Measurements from ENCODE around the gene NPRL2. TPM values are rescaled to one million over a fixed set of nuclear protein-coding genes. Genes with fewer than 3 reads are reported as not detected.

NPRL2 gene
- total and polyA plus RNA-seq, 2 of the 13 experiments (the other 11 are each of a cell fraction or from before 2014, with no cell fraction given), result 30.6 to 51.4 TPM

DNA sequence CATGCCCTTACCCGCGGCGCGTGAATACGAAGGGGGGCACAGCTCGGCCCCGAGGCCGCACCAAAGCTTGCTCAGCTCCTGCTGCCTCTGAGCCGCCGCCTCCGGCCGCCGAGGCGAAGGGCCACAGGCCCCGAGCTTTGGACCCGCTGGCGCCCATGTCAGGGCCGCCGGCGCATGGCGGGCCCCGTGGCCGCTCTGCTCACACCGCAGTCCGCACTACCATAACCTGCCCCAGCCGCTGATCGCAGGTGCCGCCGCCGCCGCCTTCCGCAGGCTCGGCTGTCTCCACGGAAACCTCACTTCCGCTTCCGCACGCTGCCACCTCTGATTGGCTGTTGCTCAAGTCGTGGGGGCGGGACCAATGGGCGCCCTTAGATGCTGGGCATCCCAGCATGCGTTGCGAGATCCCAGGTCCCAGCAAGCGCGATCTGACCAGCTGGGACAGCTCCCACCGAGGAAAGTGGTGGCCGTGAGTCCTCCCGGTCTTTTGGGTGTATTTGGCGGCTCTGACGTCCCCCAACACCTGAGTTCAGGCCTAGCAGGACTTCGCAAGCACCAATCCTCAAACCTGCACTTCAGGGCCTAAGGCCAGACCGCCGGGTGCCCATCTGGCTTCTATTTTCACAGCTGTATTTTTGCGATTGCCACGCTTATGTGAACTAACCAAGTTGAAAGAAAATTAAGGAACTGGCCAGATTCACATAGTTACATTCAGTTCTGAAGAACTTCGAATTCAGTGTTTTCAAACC lies 22.5 kb downstream of the NPRL2 start, which contains the start of gene TUSC2 (continued):
- TF ChIP-seq MNT (IDR thresholded peaks at IDR 0.05) (peak; percentile 46), FIP1L1 (IDR thresholded peaks at IDR 0.05; ENCODE audit: borderline replicate concordance, insufficient read depth, low read depth, low read length) (0 out of 2 replicates have a peak, but pooled peaks have one; percentile 61), MEIS1 (CRISPR knock-in tag; IDR thresholded peaks at IDR 0.05; ENCODE audit: borderline replicate concordance) (0 out of 2 replicates have a peak, but pooled peaks have one; percentile 24), ATF4 (CRISPR knock-in tag; IDR thresholded peaks at IDR 0.05) (0 out of 4 replicates have a peak, but pooled peaks of 1 of the 2 experiments have one; percentile 11), GATAD2A (CRISPR knock-in tag; IDR thresholded peaks at IDR 0.05) (0 out of 2 replicates have a peak, but pooled peaks have one; percentile 14), ZNF790 (CRISPR knock-in tag; IDR thresholded peaks at IDR 0.05; ENCODE audit: borderline replicate concordance) (0 out of 2 replicates have a peak, but pooled peaks have one; percentile 47), RFX5 (IDR thresholded peaks at IDR 0.05; ENCODE audit: low read depth, low read length) (peak; percentile 38; the same call in 1 of the 2 replicates), CEBPB (IDR thresholded peaks at IDR 0.05; ENCODE audit: borderline replicate concordance, low read depth, low read length) (peak; percentile 59; the same call in 1 of the 2 replicates), ESRRA (CRISPR knock-in tag; IDR thresholded peaks at IDR 0.05; ENCODE audit: low read depth) (no peak; the same call in 1 of the 2 replicates), PAX8 (CRISPR knock-in tag; IDR thresholded peaks at IDR 0.05; ENCODE audit: borderline replicate concordance) (0 out of 2 replicates have a peak, but pooled peaks have one; percentile 58), MEIS2 (CRISPR knock-in tag; IDR thresholded peaks at IDR 0.05) (peak; percentile 54; the same call in 1 of the 2 replicates), NKX3-1 (CRISPR knock-in tag; IDR thresholded peaks at IDR 0.05) (peak; percentile 39; the same call in 1 of the 2 replicates), ZBTB3 (CRISPR knock-in tag; IDR thresholded peaks at IDR 0.05; ENCODE audit: borderline replicate concordance, low read depth) (no peak), THAP9 (CRISPR knock-in tag; IDR thresholded peaks at IDR 0.05; ENCODE audit: borderline replicate concordance) (peak; percentile 27; the same call in 1 of the 2 replicates)
- TF ChIP-seq, protein P1, sequence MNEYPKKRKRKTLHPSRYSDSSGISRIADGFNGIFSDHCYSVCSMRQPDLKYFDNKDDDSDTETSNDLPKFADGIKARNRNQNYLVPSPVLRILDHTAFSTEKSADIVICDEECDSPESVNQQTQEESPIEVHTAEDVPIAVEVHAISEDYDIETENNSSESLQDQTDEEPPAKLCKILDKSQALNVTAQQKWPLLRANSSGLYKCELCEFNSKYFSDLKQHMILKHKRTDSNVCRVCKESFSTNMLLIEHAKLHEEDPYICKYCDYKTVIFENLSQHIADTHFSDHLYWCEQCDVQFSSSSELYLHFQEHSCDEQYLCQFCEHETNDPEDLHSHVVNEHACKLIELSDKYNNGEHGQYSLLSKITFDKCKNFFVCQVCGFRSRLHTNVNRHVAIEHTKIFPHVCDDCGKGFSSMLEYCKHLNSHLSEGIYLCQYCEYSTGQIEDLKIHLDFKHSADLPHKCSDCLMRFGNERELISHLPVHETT (CRISPR knock-in tag; conservative IDR thresholded peaks at IDR 0.05), result 0 out of 2 replicates have a peak, but pooled peaks have one; percentile 33
- TF ChIP-seq, protein P2, sequence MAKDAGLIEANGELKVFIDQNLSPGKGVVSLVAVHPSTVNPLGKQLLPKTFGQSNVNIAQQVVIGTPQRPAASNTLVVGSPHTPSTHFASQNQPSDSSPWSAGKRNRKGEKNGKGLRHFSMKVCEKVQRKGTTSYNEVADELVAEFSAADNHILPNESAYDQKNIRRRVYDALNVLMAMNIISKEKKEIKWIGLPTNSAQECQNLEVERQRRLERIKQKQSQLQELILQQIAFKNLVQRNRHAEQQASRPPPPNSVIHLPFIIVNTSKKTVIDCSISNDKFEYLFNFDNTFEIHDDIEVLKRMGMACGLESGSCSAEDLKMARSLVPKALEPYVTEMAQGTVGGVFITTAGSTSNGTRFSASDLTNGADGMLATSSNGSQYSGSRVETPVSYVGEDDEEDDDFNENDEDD (CRISPR knock-in tag; IDR thresholded peaks at IDR 0.05; ENCODE audit: borderline replicate concordance), result peak; percentile 69; the same call in 1 of the 2 replicates

All from HepG2 (cell line).